HG03025 (cell line): ENCODE results near the gene DCBLD2.

ENCODE experiments used
- ATAC-seq: cut with Tn5 transposase; IDR thresholded peaks from one replicate; pipeline ENCODE4 v1.9.1; 2021; ENCODE audit warnings: mild to moderate bottlenecking, moderate library complexity; ENCODE audit not compliant: unreplicated experiment, low FRiP score

The DCBLD2 gene

GRCh38 chr3:98799479-98799878 lies 102.0 kb downstream of the DCBLD2 start:
- no peak for ATAC-seq

GRCh38 chr3:98798820-98799219 lies 102.7 kb downstream of the DCBLD2 start:
- no peak for ATAC-seq

GRCh38 chr3:98797905-98798304 lies 103.6 kb downstream of the DCBLD2 start:
- no peak for ATAC-seq

- no peak for ATAC-seq
Observed at GRCh38 chr3:98796334-98796733, 105.2 kb downstream of the DCBLD2 start.

GRCh38 chr3:98793971-98794370 lies 107.5 kb downstream of the DCBLD2 start:
- no peak for ATAC-seq

GRCh38 chr3:98791341-98792325 lies 109.9 kb downstream of the DCBLD2 start:
- ATAC-seq: no peak

- no peak for ATAC-seq
Observed at GRCh38 chr3:98788651-98789050, 112.8 kb downstream of the DCBLD2 start.

GRCh38 chr3:98787181-98787580 lies 114.3 kb downstream of the DCBLD2 start:
- ATAC-seq: no peak

GRCh38 chr3:98786364-98787006 lies 115.0 kb downstream of the DCBLD2 start:
- ATAC-seq: no peak

- ATAC-seq: no peak
Observed at GRCh38 chr3:98784666-98785600, 116.6 kb downstream of the DCBLD2 start.

- no peak for ATAC-seq
Observed at GRCh38 chr3:98784042-98784441, 117.5 kb downstream of the DCBLD2 start.

- ATAC-seq: no peak
Observed at GRCh38 chr3:98782824-98783500, 118.5 kb downstream of the DCBLD2 start.

GRCh38 chr3:98780343-98780742 lies 121.2 kb downstream of the DCBLD2 start:
- no peak for ATAC-seq

GRCh38 chr3:98779541-98780335 lies 121.8 kb downstream of the DCBLD2 start:
- ATAC-seq: no peak

- ATAC-seq: no peak
Observed at GRCh38 chr3:98778852-98779413, 122.6 kb downstream of the DCBLD2 start.

GRCh38 chr3:98778383-98778782 lies 123.1 kb downstream of the DCBLD2 start:
- ATAC-seq: no peak

GRCh38 chr3:98777801-98778220 lies 123.7 kb downstream of the DCBLD2 start:
- no peak for ATAC-seq

GRCh38 chr3:98777286-98777685 lies 124.2 kb downstream of the DCBLD2 start:
- no peak for ATAC-seq

GRCh38 chr3:98776140-98776493 lies 125.4 kb downstream of the DCBLD2 start:
- ATAC-seq: no peak
